GF-D8 (cell line): ENCODE measurements around the gene COLEC11.

ENCODE experiments used
- DNase-seq: peaks from one replicate; lab custom pipeline; 2025; lab: John Stamatoyannopoulos, UW

The COLEC11 gene

DNA sequence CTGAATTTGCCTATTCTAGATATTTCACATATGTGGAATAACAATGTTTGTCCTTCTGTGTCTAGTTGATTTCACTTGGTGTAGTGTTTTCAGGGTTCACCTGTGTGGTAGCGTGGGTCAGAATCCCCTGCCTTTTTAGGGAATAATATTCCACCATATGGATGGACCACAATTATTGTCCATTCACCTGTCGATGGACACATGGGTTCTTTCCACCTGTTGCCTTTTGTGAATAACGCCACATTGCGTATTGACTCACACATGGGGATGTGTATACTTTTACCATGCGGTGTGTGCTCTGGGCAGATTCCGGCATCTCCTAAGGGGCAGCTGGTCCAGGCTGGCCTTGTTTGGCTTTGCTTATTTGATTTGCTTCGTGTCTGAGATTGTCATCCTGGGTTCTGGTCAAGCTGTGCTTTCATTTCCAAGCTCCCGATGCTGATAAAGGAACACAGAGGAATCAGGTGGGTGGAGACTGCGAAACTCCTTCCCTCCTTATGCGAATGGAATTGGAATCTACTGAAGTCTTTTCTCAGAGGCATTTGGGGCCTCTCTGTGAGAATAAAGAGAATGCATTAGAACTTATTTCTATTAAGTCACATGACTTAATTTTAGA lies 44.2 kb downstream of the COLEC11 start:
- DNase-seq = no peak

GRCh38 chr2:3639653-3640052 lies 44.7 kb downstream of the COLEC11 start:
- DNase-seq = no peak

GRCh38 chr2:3641181-3641580 lies 46.3 kb downstream of the COLEC11 start:
- DNase-seq = no peak

- no peak for DNase-seq
Observed at GRCh38 chr2:3641841-3642421, 47.0 kb downstream of the COLEC11 start.

GRCh38 chr2:3642521-3643215 lies 47.8 kb downstream of the COLEC11 start:
- DNase-seq = no peak

DNA sequence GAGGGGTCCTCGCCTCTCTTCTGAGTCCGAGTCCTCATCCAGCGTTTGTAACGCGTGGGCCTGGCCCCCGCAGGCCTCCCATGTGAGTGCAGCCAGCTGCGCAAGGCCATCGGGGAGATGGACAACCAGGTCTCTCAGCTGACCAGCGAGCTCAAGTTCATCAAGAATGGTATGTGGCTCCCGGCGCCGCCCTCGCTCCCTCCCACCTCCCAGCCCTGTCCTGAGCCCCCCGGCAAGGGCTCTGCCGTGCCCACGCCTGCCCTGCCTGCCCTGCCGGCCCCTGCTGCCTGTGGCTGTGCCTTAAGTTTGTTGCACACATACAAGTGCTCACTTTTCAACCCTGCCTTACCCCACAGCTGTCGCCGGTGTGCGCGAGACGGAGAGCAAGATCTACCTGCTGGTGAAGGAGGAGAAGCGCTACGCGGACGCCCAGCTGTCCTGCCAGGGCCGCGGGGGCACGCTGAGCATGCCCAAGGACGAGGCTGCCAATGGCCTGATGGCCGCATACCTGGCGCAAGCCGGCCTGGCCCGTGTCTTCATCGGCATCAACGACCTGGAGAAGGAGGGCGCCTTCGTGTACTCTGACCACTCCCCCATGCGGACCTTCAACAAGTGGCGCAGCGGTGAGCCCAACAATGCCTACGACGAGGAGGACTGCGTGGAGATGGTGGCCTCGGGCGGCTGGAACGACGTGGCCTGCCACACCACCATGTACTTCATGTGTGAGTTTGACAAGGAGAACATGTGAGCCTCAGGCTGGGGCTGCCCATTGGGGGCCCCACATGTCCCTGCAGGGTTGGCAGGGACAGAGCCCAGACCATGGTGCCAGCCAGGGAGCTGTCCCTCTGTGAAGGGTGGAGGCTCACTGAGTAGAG lies 48.7 kb downstream of the COLEC11 start:
- no peak for DNase-seq

DNA sequence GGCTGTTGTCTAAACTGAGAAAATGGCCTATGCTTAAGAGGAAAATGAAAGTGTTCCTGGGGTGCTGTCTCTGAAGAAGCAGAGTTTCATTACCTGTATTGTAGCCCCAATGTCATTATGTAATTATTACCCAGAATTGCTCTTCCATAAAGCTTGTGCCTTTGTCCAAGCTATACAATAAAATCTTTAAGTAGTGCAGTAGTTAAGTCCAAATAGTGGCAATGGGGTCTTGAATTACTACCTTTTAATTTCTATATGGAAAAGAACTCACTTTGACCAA lies 49.3 kb downstream of the COLEC11 start:
- no peak for DNase-seq

GRCh38 chr2:3644891-3645605 lies 50.1 kb downstream of the COLEC11 start:
- no peak for DNase-seq

DNA sequence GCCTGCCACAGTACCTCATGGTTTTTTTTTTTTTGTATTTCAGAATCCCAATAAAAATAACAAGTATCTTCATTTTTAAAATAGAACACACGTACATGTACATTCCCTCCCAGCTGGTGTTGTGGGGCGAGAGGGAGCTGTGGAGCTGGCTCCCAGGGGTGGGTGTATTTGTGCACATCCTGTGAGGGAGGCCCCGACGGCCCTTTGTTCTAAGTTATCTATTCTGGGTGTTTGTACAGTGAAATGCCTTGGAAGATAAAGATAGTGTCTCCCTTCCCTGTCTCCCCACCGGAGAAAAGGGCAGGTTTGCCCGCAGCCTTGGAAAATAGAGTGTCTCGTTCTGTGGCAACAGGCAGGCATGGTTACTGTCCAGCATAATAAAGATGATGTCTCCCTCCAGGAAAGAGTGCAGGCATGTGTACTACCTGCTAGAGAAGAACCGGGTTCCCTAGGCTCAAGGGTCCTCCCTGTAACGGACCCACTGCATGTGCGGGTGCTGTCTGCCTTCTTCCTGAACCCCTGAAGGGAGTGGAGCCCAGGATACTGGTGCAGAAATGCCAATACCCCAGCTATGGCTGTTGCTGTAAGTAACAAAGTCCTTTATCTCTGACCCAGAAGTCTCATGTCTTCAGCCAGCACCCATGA lies 51.0 kb downstream of the COLEC11 start:
- no peak for DNase-seq

DNA sequence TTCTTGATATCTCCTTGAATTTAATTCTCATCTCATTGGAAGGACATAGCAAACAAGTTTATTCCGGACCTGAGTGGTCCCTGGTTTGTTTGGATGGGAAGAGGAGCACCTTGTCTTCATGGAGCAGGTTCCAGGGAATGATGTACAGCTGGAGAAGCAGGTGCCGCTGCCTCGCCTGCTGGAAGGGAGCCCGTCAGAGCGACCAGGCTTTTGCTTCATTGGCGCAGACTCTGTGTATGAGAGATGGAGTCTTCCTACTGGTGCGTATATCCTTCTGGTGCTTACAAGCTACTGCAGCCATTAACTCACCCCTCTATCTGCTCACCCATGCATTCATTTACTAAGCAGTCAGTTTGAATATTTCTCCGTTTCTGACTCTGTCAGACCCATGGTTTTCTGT lies 51.5 kb downstream of the COLEC11 start:
- no peak for DNase-seq

GRCh38 chr2:3647246-3647645 lies 52.3 kb downstream of the COLEC11 start:
- DNase-seq = no peak

DNA sequence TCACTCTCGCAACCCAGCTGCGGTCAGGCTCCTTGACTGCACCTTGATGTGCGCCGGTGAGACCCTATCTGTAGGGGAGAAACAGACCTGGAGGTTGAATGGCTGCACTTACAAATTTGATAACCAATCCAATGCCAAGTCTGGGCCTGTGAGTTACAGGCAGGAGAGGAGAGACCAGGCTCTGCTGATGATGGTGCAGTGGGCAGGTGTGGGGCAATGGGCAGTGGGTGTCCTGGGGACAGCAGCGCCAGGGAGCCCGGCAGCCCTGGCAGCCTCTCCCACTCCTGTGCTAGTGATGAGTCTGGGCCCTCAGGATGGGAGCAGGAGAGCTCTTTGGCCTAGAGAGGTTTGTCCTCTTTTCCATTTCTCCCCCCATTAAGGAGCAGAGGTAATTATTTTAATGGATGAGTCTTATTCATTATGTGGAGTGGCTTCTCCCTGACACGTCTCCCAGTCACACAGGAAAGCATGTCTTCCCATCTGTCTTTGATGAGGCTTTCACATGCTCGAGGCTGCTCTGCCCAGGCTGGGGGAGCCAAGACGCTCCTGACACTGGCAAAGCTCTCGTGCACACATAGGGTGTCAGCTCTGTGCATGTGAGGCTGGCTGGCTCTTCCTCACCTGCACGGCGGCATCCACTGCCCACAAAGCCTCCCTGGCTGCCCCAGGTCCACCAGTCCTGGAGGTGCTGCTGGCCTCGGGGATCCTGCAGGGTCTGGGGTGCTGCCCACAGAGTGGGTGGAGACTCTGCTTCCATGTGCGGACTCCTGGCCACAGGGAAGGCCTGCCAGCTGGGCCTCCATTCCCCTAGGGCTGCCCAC lies 53.1 kb downstream of the COLEC11 start:
- DNase-seq = no peak

GRCh38 chr2:3648652-3649177 lies 53.8 kb downstream of the COLEC11 start:
- DNase-seq = no peak

- DNase-seq = no peak
Observed at GRCh38 chr2:3649581-3649980, 54.7 kb downstream of the COLEC11 start.

- DNase-seq = no peak
Observed at GRCh38 chr2:3650140-3650920, 55.4 kb downstream of the COLEC11 start.

GRCh38 chr2:3651691-3652648 lies 57.1 kb downstream of the COLEC11 start:
- DNase-seq = no peak

- DNase-seq = no peak
Observed at GRCh38 chr2:3652896-3653625, 58.1 kb downstream of the COLEC11 start.

GRCh38 chr2:3654011-3654410 lies 59.1 kb downstream of the COLEC11 start:
- no peak for DNase-seq
